ENCODE data around the gene IPO4. TPM values are rescaled to one million over a fixed set of nuclear protein-coding genes. Genes with fewer than 3 reads are reported as not detected.

Gene IPO4, protein sequence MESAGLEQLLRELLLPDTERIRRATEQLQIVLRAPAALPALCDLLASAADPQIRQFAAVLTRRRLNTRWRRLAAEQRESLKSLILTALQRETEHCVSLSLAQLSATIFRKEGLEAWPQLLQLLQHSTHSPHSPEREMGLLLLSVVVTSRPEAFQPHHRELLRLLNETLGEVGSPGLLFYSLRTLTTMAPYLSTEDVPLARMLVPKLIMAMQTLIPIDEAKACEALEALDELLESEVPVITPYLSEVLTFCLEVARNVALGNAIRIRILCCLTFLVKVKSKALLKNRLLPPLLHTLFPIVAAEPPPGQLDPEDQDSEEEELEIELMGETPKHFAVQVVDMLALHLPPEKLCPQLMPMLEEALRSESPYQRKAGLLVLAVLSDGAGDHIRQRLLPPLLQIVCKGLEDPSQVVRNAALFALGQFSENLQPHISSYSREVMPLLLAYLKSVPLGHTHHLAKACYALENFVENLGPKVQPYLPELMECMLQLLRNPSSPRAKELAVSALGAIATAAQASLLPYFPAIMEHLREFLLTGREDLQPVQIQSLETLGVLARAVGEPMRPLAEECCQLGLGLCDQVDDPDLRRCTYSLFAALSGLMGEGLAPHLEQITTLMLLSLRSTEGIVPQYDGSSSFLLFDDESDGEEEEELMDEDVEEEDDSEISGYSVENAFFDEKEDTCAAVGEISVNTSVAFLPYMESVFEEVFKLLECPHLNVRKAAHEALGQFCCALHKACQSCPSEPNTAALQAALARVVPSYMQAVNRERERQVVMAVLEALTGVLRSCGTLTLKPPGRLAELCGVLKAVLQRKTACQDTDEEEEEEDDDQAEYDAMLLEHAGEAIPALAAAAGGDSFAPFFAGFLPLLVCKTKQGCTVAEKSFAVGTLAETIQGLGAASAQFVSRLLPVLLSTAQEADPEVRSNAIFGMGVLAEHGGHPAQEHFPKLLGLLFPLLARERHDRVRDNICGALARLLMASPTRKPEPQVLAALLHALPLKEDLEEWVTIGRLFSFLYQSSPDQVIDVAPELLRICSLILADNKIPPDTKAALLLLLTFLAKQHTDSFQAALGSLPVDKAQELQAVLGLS
- polyA plus RNA-seq (ENCODE audit: low read depth in 6 of 6) = 10 to 100 TPM in 5 of 6 donors, 1 to 10 TPM in 1; 5.4 to 19.0 (median 12.6) TPM

DNA sequence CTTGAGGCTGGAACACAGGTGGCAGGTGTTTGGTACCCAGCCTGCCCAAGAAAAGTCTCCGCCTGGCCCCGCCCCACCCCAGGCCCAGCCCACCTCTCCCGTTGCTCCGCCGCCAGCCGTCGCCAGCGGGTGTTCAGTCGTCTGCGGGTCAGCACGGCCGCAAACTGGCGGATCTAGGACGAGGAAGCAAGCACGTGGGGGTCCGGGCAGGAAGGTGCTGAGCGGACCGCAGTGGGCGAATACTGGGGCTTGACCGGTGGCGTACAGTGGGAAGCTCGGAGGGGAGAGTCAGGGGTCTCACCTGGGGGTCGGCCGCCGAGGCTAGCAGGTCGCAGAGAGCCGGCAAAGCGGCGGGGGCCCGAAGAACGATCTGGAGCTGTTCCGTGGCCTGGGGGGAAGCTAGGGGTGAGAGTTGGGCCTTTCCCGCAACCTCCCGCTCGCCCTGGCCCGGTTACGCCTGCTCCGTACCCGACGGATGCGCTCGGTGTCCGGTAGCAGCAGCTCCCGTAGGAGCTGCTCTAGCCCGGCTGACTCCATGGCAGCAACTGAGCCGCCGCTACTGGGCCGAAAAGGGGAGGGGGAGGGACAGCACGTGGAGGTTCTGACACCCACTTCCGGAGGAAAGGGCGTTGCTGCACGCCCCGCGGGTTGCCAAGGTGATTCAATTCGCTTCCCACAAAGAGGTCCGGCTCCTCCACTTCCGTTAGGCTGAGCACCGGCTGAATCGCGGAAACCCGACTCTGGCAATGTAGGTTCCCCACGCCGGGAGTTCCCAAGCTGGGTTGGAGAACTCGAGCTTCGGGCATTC, at the start of gene IPO4:
Gene IPO4 (minus strand): TSS at position 566 of the 808 bp plus-strand sequence. CDS start 29 bp downstream, at position 537.
- peaks cover 28 to 48% (median 30%) of the 10 kb centered on the region in 3 donors for H3K4me1 Mint-ChIP-seq
- DNase-seq (peak; percentile 93), ATAC-seq (ENCODE audit: low read depth in 2 of 2) (peak; percentile 97 to 98)
- no peaks in the 10 kb centered on the region for H3K36me3 Mint-ChIP-seq
- no peaks in the 10 kb centered on the region for H3K9me3 Mint-ChIP-seq
- H3K27ac Mint-ChIP-seq = peak within 1 kb of the TSS; percentile 82 to 98 (median 96)
- peak within 1 kb of the TSS; percentile 79 to 98 (median 94) for H3K4me3 Mint-ChIP-seq
- H3K27me3 Mint-ChIP-seq = no peaks in the 10 kb centered on the region

DNA sequence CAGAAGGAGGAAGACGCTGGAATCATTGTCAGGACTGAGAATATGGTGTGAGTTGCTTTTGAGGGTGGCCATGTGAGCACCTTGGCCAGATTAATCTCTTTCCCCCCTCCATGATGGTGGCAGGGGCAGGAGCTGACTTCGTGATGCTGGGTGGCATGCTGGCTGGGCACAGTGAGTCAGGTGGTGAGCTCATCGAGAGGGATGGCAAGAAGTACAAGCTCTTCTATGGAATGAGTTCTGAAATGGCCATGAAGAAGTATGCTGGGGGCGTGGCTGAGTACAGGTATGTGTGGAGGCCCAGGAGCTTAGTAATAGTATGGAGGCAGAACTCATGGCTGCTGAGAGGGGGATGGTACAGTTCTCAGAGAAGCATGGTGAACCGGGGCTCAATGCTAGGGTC, 49.5 kb upstream of the IPO4 start:
- H3K9me3 Mint-ChIP-seq = no peaks in the 10 kb centered on the region
- peak overlapping the region in 2 of 8 donors; percentile 75 to 94 for H3K4me3 Mint-ChIP-seq
- DNase-seq = no peak
- peaks cover 54 to 79% (median 75%) of the 10 kb centered on the region in 3 donors for H3K4me1 Mint-ChIP-seq
- no peaks in the 10 kb centered on the region for H3K27me3 Mint-ChIP-seq
- H3K27ac Mint-ChIP-seq = peak overlapping the region in 4 of 6 donors; percentile 58 to 91 (median 74)
- H3K36me3 Mint-ChIP-seq = peaks cover 18 to 30% of the 10 kb centered on the region in 2 donors
- ATAC-seq (ENCODE audit: low read depth in 2 of 2) = no peak

DNA sequence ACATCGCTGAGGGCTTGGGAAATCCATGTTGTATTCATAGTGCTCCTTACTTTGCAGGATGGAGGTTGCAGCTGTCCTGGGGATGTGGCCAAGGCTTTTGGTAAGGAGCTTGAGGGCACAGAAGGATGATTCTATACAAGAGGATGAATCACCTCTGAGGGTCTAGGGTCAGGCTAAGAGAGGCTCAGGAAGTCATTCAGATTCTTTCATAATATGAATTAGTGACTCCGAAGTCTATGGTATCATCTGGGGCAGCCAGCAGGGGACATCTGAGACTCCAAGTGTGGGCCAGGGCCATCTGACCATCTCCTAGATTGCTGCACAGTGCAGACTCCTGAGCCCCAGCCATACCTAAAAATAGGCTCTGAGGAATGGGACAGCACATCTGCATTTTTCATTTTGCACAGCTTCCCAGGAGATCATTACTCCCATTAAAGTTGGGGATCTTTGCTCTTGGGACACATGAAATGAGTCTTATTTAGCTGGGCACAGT, 48.9 kb upstream of the IPO4 start:
- H3K27me3 Mint-ChIP-seq = no peaks in the 10 kb centered on the region
- peak overlapping the region in 2 of 8 donors; percentile 66 to 94 for H3K4me3 Mint-ChIP-seq
- ATAC-seq (ENCODE audit: low read depth in 2 of 2) = no peak
- DNase-seq = no peak
- peaks cover 18 to 30% of the 10 kb centered on the region in 2 donors for H3K36me3 Mint-ChIP-seq
- no peaks in the 10 kb centered on the region for H3K9me3 Mint-ChIP-seq
- peaks cover 54 to 80% (median 73%) of the 10 kb centered on the region in 3 donors for H3K4me1 Mint-ChIP-seq
- H3K27ac Mint-ChIP-seq = peak overlapping the region in 4 of 6 donors; percentile 26 to 83 (median 66)

DNA sequence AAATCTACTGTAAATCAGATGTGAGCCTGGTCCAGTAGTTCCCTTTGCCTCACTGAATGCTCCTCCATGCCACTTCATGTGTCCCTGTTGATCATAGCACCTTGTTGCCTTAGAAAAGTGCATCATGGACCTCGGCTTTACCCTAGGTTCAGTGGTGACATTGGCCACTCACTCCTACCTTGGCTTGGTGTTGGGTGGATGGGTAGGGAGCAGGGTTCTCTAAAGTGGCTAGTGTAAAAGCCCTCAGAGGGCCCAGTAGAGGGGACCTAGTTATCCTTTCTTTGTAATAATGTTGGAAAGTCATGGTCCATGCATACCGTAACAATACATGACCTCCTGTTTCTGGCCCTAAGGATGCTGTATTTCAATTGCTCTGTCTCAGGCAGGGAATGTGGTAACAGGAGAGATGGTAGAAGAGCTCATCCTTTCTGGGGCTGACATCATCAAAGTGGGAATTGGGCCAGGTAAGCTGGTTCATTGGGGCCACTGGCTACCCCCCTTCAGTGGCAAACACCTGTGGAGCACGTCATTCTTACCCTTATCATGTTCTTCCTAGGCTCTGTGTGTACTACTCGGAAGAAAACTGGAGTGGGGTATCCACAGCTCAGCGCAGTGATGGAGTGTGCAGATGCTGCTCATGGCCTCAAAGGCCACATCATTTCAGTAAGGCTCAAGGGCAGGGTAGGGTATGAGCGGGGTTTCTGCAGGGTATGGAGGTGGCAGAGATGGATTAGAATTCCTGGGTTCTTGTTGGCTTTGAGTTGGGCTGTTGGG, 48.3 kb upstream of the IPO4 start:
- Mint-ChIP-seq H3K4me1 (peaks cover 58 to 79% (median 73%) of the 10 kb centered on the region in 3 donors), H3K27ac (peak overlapping the region in 3 of 6 donors; percentile 41 to 83 (median 74)), H3K36me3 (peaks cover 18 to 30% of the 10 kb centered on the region in 2 donors), H3K4me3 (peak overlapping the region in 3 of 8 donors; percentile 35 to 94 (median 66)), H3K9me3 (no peaks in the 10 kb centered on the region), H3K27me3 (no peaks in the 10 kb centered on the region)
- ATAC-seq (ENCODE audit: low read depth in 2 of 2) = no peak
- DNase-seq = no peak

DNA sequence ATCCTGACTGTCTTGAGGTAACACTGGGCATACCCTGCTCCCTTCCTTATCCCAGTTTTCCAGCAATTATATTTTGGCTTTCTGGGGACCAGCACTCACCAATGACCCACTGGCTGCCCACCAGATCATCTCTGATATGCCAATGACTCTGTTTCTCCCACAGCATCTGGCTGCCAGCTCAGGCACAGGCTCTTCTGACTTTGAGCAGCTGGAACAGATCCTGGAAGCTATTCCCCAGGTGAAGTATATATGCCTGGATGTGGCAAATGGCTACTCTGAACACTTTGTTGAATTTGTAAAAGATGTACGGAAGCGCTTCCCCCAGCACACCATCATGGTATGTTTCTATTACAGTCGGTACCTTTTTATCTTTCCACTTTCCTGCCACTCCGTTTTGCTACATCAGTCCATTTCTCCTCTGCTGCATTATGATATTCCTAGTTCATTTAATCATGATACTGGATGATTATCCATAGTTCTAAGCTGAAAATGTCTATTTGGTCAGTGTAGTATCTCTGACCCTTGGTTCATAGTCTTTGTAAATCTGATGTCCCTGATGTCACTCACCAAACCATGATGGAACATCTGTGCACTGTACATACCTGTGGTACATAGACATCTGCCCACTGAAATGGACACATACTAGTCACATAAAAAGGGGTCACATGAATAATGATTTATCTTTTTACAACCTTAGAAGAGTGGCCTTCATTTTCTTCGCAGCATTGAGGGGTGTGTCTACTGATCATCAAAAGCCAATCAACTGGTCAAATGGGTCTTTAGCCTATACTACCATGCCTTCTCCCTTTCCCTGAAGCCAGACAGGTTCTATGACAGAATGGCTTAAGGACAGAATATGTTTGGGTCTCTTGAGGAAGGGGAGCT, 47.4 kb upstream of the IPO4 start:
- ATAC-seq (ENCODE audit: low read depth in 2 of 2) (no peak), DNase-seq (no peak)
- no peaks in the 10 kb centered on the region for H3K27me3 Mint-ChIP-seq
- peaks cover 18 to 30% of the 10 kb centered on the region in 2 donors for H3K36me3 Mint-ChIP-seq
- H3K27ac Mint-ChIP-seq = peak overlapping the region in 4 of 6 donors; percentile 42 to 86 (median 74)
- peaks cover 64 to 83% (median 79%) of the 10 kb centered on the region in 3 donors for H3K4me1 Mint-ChIP-seq
- H3K9me3 Mint-ChIP-seq = no peaks in the 10 kb centered on the region
- H3K4me3 Mint-ChIP-seq = peak overlapping the region in 1 of 8 donors; percentile 94

DNA sequence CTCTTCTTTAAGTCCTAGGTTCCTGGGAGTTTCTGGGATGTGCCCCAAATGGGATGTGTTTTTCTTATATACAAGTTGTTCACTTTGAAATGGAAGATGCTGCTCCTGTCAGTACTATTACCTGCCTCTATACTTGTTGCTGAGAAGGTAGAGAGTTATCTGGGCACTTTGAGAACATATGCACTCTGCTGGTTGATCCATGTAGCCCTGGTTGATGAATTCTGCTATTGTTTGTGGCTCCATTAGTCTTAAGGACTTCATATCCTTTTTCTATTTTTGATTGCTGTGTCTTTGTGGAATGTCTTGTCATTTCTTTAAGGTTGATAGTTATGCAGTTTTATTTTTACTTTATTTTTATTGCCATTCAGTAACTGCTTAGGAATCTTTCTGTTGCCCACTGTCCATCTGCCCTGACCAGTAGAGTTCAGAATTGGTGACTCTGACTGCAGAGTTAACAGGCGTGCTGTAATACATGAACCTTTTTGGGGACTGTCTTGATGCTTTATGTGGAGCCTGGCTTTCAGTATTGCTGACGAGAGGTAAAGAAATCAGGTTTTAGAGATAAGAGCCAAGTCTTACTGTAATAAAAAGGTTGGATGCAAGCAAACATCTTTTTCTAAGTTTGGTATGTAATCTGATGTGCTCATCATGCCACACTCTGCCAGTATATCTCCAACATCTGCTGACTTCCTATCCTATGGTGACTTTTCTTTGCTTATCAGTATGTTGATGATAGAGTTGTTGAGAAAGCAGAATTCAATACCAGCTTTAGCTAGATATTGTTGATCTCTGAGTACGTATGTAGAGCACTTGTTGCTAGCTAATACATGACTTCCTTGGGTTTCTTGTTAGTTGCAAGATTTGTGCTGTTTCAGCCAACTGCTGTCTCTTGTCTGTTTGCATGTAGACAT, 45.7 kb upstream of the IPO4 start:
- DNase-seq (no peak), ATAC-seq (ENCODE audit: low read depth in 2 of 2) (no peak)
- no peaks in the 10 kb centered on the region for H3K9me3 Mint-ChIP-seq
- H3K36me3 Mint-ChIP-seq = peaks cover 18 to 30% of the 10 kb centered on the region in 2 donors
- H3K27ac Mint-ChIP-seq = peak overlapping the region in 4 of 6 donors; percentile 17 to 72 (median 48)
- peaks cover 49 to 71% (median 64%) of the 10 kb centered on the region in 3 donors for H3K4me1 Mint-ChIP-seq
- H3K27me3 Mint-ChIP-seq = no peaks in the 10 kb centered on the region
- peak overlapping the region in 7 of 8 donors; percentile 24 to 99 (median 67) for H3K4me3 Mint-ChIP-seq

DNA sequence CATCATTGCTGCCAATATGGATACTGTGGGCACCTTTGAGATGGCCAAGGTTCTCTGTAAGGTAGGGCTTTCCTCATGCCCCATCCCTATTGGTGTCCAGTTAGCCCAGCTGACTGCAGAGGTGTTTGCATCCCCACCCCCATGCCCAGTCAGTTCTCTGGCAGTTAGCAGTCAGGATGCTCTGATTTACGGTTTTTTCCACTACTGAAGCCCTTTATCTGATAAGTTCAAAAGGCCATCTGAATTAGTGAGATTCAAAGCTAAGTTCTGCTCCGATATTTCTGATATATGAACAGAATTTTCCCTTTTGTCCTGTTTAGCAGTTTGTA, 44.9 kb upstream of the IPO4 start:
- Mint-ChIP-seq H3K4me1 (peaks cover 45 to 63% (median 56%) of the 10 kb centered on the region in 3 donors), H3K9me3 (no peaks in the 10 kb centered on the region), H3K27ac (peak overlapping the region in 2 of 6 donors; percentile 68 to 97), H3K4me3 (peak overlapping the region; percentile 82 to 100 (median 99)), H3K27me3 (no peaks in the 10 kb centered on the region), H3K36me3 (peaks cover 18 to 29% of the 10 kb centered on the region in 2 donors)
- no peak for ATAC-seq (ENCODE audit: low read depth in 2 of 2)
- no peak for DNase-seq

DNA sequence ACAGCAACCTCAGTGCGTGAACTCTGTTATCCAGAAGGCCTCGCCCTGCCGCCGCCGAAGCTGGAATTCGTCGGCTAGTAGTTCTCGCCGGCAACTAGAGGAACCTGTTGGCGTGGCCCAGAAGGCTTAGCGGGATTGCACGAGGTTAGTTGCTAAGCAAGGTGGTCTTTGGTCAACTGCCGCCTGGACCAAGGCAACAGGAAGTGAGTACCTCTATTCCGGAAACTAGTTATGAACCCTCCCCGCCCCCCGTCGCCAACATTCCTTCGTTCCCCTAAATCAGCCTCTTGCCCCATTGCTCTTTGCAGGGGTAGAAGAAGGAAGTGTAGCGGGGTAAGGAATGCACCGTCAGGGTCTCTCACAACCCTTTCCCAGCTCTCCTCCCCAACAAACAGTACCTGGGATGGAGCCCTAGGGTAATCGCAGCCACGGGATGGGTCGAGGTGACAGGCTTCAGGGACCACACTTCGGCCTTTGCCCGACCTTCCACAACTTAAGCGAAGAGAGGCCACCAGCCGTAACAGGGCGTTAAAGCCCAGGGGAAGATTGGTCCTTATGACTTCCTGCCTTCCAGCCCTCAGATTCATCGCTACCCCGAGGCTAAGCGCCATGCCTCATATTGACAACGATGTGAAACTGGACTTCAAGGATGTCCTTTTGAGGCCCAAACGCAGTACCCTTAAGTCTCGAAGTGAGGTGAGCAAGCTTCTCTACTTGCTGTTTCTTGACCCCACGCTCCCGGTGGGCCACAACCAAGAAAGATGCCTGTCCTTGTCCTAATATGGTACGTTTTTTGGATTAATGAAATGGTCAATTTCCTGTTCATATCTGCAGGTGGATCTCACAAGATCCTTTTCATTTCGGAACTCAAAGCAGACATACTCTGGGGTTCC, 44.3 kb upstream of the IPO4 start, which contains the start of gene GMPR2:
Gene GMPR2 (plus strand): TSS at position 285 of the 893 bp plus-strand sequence. CDS start 325 bp downstream, at position 610.
- ATAC-seq (ENCODE audit: low read depth in 2 of 2) (peak; percentile 44), DNase-seq (no peak)
- H3K27ac Mint-ChIP-seq = peak within 1 kb of the TSS; percentile 85 to 98 (median 97)
- H3K9me3 Mint-ChIP-seq = no peaks in the 10 kb centered on the region
- H3K4me1 Mint-ChIP-seq = peaks cover 39 to 61% (median 50%) of the 10 kb centered on the region in 3 donors
- H3K27me3 Mint-ChIP-seq = no peaks in the 10 kb centered on the region
- peak within 1 kb of the TSS; percentile 82 to 100 (median 99) for H3K4me3 Mint-ChIP-seq
- peaks cover 14 to 23% of the 10 kb centered on the region in 2 donors for H3K36me3 Mint-ChIP-seq

DNA sequence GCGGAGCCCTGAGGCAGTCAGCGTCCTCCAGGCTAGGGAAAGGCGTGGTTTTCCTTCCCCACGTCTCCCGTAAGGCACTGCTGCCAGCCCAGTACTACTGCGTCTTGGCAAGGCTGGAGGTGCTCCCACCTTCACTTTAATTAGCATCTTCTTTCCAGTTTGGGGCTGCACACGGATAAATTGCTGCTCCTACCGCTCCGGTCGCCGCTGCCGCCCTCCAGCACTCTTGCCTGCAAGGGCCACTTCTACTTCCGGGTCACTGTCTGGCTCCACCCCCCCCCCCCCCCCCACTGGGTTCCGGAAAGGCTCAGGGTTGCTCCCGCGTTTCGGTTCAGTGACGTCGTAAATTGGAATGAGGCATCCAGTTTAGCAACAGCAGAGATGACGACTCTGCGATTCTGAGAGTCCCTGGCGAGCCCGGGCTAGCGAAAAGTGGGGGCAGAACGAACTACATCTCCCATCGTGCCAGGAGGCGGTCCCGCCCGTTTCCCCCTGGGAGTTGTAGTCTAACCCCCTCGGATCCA, 43.6 kb upstream of the IPO4 start, which contains the start of gene NEDD8:
Gene NEDD8 (minus strand): TSS at position 247 of the 524 bp plus-strand sequence. CDS start 100 bp downstream, at position 147.
- H3K4me3 Mint-ChIP-seq = peak within 1 kb of the TSS; percentile 82 to 100 (median 99)
- peak within 1 kb of the TSS; percentile 85 to 98 (median 97) for H3K27ac Mint-ChIP-seq
- peaks cover 9 to 16% of the 10 kb centered on the region in 2 donors for H3K36me3 Mint-ChIP-seq
- H3K4me1 Mint-ChIP-seq = peaks cover 36 to 56% (median 47%) of the 10 kb centered on the region in 3 donors
- no peaks in the 10 kb centered on the region for H3K27me3 Mint-ChIP-seq
- no peaks in the 10 kb centered on the region for H3K9me3 Mint-ChIP-seq
- DNase-seq (peak; percentile 89), ATAC-seq (ENCODE audit: low read depth in 2 of 2) (peak; percentile 81 to 84)
